Limb (tissue), 2 donors: ENCODE results near the gene NUDT8.
"Not testable (repeated sequence)": the region's sequence is repeated elsewhere in the genome, so short reads cannot be mapped to it uniquely, and the experiment has no call there.

Source experiments
- DNase-seq, 2 donors: peaks; one replicate each; pipeline ENCODE4 v3.0.0-alpha.2; 2016; ENCODE audit errors: extremely low spot score in 2 of 2

NUDT8 gene

DNA sequence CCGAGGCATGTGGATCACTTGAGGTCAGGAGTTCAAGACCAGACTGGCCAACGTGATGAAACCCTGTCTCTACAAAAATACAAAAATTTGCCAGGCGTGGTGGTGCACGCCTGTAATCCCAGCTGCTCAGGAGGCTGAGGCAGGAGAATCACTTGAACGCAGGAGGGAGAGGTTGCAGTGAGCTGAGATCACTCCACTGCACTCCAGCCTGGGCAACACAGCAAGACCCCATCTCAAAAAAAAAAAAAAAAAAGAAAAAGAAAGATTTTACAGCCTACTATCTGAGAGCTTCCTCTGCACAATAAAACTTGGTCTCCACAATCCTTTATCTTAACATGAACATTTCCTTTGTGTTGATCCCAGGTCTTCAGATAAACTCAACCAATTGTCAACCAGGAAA is 31.0 kb upstream of the NUDT8 start:
- not testable (repeated sequence) for DNase-seq

- DNase-seq, result not testable (repeated sequence)
Measured at GRCh38 chr11:67659651-67660165, 30.0 kb upstream of the NUDT8 start.

DNA sequence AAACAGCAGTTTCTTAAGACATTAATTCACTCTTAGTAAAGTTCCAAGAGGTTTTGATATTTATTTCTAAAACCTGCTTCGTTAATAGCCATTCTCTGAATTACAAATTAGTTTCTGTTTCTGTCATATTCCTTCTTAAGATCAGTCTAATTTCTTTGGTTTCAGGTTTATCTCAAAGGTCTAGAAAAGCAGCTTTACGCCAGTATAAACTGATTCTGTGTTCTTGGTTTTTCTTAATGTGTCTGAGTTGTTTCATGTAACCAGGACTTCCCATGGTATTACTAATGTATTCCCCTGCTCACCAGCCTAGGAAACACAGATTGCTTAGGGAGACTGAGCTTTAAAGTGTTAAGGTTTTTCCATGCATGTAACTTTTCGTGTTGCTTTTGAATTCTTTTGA is 27.6 kb upstream of the NUDT8 start:
- DNase-seq, result no peak

DNA sequence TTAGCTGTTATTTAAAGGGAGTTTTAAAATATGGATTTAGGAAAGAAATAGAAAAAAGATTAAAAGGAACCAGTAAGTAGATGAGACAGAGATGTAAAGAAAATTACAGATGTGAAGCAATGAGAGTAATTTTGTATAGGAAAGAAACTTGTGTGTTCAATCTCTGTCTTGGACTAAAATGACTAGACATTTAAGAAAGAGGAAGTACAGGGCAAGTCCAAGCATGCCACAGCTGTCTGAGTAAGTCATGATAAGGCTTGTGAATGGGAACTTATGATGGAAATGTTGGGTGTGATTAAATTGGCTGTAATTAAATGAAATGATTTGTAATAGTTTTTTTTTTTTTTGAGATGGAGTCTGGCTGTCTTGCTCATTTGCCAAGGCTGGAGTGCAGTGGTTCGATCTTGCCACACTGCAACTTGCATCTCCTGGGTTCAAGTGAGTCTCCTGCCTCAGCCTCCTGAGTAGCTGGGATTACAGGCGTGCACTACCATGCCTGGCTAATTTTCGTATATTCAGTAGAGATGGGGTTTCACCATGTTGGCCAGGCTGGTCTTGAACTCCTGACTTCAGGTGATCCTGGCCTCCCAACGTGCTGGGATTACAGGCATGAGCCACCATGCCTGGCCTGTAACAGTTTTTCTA is 26.7 kb upstream of the NUDT8 start:
- no peak for DNase-seq

DNA sequence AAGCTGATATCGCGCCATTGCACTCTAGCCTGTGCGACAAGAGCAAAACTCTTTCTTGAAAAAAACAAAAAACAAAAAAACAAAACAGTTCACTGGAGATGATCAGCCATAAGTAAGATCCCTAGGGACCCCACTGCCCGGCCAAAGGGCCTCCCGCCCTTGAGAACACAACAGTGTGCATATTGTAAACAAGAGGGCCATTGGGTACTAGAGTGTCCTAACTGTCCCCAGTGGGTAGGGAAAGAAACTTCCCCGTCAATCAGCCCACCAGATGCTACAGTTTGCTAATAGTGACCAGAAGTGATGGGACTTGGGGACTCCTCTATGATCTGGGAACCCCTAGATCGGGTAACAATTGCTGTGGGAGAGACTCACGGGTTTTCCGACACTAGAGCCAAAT is 24.5 kb upstream of the NUDT8 start:
- DNase-seq, result no peak

DNA sequence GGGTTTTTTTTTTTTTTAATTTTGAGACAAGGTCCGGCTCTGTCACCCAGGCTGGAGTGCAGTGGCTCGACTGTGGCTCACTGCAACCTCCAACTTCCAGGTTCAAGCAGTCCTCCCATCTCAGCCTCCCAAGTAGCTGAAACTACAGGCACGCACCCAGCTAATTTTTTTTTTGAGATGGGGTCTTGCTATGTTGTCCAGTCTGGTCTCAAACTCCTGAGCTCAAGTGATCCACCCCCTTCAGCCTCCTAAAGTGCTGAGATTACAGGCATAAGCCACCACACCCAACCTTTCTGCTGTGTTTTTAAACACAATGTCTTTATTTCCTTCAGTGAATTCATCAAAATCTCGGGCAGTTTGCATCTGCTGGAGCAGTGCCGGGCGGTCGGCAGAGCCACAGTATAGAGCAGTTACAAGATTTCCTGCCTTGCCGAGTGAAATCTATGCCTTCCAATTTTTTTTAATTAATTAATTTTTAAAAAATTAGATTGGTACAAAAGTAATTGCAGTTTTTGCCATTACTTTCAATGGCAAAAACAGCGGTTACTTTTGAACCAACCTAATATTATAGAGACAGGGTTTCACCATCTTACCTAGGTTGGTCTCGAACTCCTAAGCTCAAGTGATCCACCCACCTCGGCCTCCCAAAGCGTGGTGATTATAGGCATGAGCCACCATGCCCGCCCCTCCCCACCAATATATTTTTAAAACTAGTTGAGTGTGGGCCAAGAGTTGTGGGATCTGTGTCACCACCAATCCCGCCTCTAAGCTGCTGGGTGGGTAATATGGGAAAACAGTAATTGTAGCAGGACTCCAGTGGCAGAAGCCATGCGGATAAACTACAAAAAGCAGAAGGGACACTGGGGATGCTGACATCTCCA is 23.5 kb upstream of the NUDT8 start:
- no peak for DNase-seq

DNA sequence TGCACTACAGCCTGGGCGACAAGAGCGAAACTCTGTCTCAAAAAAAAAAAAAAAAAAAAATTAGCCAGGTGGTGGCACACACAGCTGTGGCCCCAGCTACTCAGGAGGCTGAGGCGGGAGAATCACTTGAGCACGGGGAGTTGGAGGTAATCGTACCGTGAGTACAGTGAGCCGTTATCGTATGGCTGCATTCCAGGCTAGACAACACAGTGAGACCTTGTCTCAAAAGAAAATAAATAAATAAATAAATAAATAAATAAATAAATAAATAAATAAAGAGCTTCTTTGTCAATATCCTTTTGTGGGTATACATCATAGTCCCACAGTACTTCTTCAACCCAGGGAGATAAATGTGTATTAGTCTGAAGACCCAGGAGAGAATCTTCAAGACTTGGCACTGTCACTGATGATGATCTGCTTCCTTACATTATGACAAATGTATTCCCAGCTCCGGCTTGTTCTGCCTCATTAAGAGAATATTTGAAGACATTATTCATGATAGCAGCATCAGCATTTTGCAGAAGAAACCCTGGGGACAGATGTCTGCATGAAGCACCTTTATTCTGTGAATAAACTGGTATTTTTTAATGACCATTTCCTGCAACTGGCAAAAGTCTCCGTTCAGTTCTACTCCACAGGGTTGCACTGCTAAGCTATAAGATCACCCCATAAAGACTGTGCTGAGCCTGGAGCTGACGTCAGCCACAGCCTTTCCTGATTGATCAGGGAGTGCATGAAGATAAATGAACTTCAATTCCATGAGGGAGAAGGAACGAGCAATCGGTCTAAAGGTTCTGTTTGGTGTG is 22.4 kb upstream of the NUDT8 start:
- peak in 1 of 2 donors; percentile 23 for DNase-seq

DNA sequence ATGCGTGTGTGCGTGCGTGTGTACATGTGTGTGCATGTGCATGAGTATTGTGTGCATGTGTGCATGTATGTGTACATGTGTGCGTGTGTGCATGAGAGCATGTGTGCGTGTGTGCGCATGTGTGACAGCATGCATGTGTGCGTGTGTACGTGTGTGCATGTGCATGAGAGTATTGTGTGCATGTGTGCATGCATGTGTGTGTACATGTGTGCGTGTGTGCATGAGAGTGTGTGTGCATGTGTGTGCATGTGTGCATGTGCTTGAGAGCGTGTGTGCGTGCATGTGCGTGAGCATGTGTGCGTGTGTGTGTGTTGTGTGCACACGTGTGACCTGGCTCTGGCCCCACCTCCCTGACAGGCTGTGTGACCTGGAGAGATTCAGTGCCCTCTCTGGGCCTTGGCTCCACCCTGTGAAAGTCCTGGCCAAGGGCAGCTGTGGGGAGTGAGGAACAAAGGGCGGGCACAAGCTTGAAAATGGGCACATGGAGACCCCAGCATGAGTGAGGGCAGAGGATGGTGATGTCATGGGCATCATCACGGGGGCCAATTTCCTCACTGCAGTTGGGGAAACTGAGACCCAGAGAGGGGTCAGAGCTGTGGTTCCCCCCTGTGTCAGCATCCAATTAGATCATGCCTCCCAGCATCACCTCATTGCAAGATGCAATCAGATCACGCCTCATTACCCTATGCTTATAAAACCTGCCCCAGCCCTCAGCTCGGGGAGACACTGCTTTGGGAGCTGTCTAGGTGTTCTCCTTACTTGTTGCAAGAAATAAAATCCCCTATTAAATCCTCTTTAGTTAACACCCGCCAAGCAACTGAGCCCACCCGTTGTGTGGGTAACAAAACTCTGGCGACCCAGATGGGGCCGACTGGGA is 20.1 kb upstream of the NUDT8 start:
- no peak for DNase-seq

DNA sequence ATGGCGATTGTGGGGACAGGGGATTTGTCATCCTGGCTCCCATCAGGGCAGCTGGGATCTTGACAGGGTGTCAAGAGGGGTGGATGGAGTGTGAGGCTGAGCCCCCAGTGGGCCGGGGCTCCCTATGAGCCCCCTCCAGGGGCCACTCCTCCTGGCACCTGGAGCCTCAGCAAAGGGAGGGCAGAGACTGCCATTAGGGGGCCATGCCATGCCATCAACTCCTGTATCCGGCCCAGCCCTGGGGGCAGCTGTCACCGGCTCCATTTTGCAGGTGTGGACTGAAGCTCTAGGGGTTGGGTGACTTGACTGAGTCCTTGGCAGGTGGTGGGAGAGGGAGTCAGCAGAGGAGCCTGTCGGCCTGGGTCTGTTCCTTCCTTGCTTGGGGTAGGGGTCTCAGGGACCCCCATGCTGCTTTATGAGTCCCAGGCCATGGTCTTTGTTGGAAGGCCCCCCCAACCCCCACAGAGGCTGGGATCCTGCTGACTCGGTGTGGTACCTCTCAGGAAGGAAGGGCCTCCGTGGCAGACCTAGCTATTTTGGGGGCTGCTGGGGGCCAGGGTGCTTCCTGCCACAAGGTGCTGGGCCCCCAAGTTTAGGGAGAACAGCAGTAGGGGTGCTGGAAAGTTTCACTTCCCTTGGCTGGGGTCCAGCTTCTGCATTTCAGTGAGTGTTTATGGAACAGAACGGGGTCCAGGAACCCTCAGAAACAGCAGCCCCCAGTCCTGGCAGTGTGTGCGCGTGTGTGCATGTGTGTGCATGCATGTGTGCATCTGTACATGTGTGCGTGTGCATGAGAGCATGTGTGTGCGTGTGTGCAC is 19.3 kb upstream of the NUDT8 start:
- peak in 1 of 2 donors; percentile 23 for DNase-seq

GRCh38 chr11:67648140-67648795 is 18.5 kb upstream of the NUDT8 start:
- peak in 1 of 2 donors; percentile 27 for DNase-seq

DNA sequence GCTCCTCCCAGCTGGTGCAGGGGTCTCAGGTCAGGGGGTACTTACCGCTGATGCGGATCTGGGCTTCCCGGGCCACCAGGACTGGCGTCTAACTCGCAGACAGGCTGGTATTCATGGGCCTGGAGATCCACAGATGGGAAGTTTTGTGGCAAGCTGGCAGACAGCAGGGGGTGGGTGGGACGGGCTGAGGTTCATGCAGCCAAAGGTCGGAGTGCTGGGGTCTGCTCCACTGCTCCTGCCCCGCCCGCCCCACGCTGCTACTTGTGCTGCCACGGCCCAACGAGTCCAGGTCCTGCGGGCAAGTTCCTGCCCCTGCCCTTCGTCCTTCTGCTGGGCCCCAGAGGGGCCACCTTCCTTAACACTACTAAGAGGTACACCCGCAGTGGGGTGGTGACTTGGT is 17.7 kb upstream of the NUDT8 start:
- DNase-seq, result no peak

- no peak for DNase-seq
Measured at GRCh38 chr11:67646535-67647336, 17.0 kb upstream of the NUDT8 start.

DNA sequence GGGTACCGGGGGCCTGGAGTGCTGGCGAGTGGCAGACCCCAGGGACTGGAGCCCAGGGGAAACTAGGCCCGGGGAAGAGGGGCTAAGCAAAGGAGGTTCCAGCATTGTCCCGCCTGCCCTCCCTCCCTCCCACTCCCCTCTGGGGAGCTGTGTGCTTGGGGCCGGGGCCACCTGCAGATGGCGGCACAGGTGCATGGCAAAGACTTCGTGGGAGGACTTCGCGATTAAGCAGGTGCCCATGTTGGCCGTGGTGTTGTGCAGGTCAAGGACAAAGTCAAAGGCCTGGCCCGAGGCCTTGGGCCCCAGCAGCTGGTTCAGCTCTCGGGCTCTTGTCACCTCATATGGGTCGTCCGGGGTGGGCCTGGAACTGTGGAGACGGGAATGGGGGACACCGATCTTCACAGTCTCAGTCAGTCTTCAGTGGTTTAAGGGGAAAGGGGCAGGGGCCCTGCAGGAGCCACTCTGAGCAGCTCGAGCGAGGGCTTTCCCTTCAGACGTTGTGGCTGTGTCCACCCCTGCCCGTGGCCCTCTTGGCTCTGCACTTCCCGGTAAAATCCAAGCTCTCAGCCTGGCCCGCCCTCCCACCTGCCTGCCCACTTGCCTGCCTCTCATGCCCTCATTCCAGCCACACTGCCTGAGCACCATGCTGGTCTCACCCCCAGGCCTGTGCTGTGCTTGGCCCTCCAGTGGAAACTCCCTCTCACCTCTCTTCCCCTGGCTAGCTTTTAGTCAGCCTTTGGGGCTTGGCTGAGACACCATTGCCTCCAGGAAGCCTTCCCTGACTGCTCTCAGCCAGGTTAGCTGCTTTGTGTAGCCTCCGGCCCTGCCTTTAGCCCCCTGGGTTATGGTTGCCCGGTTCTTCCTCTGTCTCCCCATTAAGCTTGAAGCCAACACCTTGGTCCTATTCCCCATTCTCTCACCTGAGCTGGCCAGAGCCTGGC is 16.1 kb upstream of the NUDT8 start:
- peak in 1 of 2 donors; percentile 23 for DNase-seq

GRCh38 chr11:67644472-67645418 is 15.0 kb upstream of the NUDT8 start:
- DNase-seq, result no peak

- DNase-seq, result no peak
Measured at GRCh38 chr11:67644042-67644441, 14.3 kb upstream of the NUDT8 start.
